Fibroblast of upper back skin (primary cell): ENCODE results near the gene MYNN.

Experiments
- DNase-seq: peaks from one replicate; pipeline ENCODE4 v3.0.0-alpha.2; 2013

The MYNN gene

DNA sequence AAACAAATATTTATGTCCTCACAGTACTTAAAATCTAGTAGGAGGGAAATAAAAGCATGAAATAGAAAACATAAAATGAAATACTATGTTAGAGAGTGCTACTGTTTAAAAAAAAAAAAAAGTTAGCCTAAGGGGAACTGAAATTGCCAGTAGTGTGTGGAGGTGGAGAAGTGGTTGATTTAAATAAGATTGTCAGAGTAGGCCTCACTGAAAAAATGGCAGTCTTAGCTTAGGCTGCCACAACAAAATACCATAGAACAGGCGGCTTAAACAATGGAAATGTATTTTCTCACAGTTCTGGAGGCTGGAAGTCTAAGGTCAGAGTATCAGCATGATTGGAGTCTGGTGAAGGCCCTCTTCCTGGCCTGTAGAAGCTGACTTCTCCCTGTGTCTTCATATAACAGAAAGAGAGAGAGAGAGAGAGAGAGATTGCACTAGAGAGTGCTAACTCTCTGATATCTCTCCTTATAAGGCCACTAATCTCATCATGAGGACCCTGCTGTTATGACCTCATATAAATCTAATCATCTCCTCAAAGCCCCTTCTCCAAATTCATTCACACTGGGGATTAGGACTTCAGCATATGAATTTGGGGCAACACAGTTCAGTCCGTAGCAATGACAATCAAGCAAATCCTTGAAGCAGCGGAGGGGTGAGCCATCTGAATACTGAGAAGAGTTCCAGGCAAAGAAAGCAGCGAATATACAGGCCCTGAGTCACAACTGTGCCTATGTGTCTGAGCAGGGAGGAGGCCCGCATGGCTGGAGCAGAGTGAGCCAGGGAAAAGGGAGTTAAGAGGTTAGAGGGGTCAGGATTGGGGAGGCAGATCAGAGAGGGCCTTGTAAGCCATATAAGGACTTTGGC is 63.1 kb downstream of the MYNN start:
- peak; percentile 18 for DNase-seq

DNA sequence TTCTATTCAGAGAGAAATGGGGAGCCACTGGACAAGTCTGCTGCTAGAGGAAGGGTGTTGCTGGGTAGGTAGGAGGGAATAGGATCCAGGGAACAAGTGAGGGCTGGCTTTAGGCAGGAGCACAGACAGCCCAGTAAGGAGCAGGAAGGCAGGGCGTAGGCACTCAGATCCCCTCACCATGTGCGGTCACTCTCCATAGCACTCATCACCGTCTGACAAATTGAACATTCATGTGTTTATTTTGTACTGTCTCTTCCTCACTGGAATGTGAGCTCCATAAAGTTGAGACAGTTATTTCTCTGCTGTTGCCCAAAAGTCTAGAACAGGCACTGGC is 63.7 kb downstream of the MYNN start:
- peak; percentile 27 for DNase-seq

DNA sequence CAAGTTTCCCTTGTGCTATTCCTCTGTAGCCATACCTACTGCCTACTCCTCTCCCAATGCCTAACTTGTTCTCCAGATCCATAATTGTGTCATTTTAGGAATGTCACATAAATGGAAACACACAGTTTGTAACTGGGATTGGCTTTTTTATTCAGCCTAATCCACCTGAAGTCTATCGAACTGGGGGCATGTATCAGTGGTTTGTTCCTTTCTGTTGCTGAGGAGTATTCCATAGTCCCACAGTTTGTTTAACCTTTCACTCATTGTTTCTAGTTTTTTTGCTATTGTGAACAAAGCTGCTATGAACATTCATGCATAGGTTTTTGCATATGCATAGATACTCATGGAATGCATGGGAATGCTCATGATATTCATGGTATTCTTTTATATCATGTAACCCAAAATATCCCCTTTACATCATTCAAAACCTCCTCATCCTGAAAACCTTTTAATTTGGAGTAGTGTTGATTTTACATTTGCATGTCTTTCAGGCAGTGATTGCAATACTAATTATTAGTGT is 65.4 kb downstream of the MYNN start:
- DNase-seq, result no peak
